HG03039 (cell line): ENCODE data around the gene MYL7.

Source experiments
- ATAC-seq: cut with Tn5 transposase; IDR thresholded peaks from one replicate; pipeline ENCODE4 v1.9.1; 2021; ENCODE audit warnings: mild to moderate bottlenecking, moderate library complexity; ENCODE audit not compliant: unreplicated experiment

The MYL7 gene

DNA sequence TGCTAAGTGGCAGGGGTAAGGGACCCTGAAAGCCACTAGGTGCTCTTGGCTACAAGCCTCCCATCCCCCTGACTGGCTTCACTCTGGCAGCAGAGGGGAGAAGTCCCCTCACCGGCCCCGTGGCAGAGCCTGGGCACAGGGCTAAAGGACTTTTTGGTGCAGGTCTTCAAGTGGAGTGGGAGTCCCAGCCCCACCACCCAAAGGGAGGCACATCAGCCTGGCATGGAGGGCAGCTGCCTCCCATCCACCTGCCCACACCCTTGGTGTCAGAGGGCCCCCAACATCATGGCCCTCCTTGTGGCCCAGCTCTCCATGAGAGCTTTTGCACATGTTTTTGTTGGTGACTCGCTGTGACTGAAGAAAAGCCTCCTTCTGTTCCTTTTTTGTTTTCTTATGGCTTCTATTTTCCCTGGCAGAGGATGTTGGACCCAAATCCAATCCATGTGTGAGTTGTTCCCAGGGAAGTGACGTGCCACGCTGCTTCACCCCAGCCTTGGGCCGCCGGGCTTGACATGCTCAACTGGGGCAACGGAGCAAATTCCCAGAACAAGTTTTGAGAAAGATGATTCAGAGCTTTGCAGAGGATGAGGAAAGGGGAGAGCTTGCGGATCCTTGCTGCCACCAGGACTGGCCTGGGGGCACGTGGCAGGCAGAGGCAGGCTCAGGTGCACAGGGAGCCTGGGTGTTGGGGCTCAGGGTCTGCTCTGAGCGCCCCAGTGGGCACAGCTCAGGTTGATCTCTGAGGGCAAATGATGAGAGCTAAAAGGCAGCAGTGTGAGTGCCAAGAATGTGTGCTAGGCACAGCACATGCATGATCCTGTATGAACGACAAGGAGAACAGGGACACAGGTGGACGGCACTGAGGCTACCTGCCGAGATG is 38.9 kb downstream of the MYL7 start:
- no peak for ATAC-seq

DNA sequence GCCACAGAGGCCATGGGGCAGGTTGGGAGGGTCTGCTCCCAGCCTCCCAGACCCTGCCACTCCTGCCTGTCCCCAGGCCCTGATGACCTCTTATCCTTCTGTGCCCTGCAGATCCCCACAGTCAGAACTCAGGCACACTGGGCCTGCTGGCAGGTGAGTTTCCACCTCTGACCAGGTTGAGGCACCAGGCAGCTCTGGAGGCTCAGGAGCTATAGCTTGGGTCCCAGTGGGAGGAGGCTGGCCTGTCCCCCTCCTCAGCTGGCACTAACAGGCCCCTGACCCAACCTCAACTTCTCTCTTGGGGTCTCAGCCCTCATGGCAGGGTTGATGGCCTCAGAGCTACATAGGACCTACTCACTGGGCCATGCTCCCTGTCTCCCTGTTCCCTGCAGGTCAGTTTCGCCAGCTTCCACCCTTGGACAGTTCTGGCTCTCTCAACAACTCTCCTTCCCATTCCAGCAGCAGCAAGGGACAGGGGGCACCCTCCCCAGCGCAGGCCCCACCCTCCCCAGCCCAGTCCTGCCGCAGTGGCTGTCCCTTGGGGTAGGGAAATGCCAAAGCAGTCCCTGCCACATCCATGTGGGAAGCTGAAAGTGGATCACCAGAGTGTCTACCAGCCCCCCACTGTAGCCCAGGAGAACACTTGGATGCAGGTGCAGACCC is 39.7 kb downstream of the MYL7 start:
- no peak for ATAC-seq

DNA sequence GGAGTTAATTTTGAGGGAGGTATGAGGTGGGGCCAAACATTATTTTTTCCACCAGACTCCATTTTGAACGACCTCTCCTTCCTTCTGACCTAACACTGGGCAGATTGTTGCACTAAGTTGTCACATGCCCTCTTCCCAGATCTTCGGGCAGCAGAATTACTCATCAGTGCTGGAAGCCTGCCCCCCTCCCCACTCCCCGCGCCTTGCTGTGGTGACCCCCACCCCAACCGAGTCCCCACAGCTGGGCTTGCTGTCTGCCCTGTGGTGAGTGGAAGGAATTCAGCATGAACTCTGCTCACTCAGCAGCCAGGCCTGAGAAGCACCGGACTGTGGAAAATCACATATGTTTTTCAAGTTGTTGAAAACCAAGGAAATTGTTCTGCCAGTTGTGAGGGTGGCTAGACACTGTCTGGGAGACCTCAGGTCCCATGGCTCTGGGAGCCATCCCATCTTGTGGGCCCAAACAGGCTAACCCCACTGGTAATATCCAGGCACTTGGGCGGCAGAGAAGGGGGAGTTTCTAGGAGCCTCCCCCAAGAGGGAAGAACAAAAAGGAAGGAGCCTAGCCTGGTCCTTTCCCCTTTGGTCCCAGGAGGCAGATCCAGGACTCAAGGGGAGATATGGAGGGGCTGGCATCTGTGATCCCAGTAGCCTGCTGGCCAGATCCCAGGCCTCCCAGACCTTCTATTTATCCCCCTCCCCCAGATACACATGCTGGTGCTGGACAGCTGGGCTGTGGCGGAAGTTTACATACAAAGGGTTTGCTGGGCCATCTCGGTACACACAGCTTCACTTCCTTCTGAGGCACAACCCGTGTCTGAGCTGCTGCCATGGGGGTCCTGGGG is 40.5 kb downstream of the MYL7 start:
- ATAC-seq: no peak

DNA sequence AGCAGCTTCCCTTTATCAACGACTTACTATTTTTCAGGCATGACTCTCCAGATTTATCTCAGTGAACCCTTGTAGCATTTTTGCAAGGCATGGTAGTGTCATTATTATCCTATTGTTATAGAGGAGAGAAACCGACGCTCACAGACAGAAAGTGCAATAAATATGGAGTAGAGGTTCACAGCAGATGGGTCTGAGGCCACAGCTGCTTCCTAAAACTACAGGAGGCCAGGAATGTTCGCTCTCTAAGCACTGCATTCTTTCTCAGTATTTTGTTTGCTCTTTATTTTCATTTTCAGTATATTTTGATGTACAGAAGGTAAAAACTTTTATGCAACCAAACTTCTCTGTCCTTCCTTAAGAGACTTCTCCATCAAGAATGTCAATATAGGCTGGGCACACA is 41.5 kb downstream of the MYL7 start:
- no peak for ATAC-seq

DNA sequence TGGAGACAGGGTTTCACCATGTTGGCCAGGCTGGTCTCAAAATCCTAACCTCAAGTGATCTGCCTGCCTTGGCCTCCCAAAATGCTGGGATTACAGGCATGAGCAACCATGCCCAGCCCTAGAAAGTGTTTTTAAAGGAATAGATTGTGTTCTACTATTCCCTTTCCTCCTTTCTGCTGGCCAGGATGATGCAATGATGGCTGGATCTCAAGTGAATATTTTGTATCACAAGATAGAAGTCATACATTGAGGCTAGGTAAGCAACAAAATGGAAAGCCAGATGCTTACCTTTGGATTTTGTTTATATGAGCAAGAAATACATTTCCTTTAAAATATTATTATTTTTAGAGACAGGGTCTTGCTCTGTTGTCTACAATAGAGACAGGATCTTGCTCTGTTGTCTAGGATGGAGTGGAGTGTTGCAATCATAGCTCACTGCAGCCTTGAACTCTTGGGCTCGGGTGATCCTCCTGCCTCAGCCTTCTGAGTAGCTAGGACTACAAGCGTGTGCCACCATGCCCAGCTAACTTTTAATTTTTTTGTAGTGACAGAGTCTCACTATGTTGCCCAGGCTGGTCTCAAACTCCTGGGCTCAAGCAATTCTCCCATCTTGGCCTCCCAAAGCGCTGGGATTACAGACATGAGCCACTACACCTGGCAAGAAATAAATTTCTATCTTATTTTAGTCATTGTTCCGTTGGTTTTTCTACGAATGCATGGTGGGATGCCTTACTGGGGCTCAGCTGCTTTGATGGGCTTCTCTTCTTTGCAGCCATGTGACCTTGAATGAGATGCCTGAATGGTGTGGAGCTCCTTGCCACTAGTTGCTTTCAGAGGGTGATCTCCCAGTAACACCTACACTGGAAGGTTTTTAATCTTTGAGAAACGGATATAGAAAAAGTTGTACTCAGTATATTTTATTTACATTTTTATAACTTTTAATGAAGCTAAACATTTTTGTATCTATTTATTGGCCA is 42.8 kb downstream of the MYL7 start:
- no peak for ATAC-seq

DNA sequence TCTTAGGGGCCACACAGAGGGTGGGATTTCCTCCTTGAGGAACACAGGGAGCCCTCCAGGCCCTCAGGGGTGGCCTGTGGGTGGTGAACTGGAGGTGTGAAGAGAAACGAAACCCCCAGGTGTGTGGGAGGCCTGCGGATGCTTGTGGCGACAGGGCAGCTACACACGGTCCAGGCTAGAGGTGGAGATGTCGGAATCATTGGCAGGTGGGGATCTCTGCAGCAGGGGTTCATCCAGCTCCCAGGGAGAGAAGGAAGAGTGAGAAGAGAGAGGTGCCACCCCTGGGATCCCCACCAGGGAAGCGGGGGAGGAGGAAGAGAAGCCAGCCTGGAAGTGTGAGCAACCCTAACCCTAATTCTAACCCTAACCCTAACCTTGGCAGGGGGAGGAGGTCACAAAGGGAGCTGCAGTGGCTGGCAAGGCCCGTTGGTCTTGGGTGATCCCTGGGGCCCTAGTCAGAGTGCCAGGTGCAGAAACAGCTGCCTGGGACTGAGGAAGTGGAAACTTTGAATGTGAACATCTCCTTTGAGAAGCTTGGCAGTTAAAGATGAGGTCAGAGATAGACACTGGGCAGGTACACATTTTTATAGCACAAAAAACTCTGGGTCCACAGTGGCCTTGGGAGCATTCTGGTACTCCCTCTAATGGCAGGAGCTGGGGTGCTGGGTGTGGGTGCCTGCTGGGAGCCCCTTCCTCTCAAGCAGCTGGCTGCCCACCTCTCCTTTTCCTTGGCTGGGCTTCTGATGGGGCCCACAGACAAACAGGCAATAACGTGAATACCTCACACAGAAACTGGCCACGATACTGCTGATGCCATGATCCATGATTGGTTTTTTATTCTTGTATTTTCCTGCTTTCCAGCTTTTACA is 43.8 kb downstream of the MYL7 start:
- no peak for ATAC-seq

DNA sequence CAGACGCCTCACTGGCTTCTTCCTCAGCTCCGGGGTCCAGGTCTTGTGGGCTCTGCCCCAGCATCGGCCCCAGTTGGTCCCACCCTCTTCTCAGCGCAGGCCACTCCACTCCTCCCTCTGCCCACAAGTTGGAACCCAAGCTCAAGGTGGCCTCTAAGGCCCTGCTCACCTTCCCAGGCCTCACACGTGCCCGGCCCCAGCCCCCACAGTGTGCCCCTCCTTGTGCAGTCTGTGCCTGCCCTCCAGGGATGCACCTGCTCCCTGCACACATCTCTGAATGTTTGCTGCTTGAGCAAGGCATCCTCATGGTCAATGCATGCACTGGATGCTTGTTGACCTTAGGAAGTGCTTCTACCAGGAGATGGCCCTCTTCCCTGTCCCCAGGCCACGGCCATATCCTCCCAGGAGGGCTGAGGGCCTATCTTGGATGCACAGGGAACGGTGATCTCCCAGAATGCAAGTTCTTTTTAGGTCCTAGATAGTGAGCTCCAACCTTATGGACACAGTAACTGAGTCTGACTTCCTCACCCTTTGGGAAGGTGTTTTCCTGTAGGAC is 44.7 kb downstream of the MYL7 start:
- no peak for ATAC-seq

DNA sequence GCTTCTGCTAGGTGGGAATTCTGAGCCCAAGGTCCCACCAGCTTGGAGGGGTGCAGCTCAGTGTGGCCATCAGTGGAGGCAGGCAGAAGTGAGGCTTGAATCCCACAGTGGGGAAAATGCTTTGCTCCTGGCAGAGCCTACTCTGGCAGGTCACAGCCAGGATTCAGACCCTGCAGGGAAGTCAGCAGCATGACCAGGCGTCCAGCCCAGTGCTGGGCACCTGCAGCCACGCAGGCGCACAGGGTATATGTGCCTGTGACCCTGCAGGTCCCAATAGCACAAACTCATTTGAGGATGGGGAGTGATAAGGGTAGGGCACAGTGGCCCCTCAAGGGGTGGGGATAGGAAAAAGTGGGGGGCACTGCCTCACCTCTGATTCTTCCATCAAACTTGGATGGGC is 45.4 kb downstream of the MYL7 start:
- ATAC-seq: no peak

DNA sequence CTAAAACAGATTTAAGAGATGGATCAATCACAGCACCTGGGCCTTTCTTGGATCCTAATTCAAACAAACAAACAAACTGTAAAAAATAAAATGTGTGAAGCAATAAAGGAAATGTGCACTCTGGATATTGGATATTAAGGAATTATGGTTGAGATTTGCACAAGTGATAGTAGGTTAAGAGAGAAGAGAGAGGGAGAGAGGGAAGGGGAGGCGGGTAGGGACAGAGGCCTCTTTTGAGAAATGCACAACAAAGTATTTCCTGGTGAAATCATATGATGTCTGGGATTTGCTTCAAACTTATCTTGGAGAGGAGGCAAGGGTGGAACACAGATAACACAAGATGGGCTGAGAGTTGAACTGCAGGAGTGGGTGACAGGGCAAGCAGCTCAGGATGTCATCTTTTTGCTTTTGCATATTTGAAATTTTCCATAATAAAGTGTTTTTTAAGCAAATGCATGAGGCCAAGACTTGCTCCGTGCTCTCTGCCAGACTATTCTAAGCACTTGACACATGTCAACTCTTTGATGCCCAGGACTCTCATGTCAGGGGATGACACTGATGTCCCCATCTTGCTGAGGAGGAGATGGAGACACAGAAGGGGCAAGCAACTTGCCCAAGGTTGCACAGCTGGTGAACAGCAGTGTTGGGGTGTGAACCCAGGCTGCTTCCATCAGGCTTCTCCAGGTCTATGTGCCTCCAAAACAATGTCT is 46.1 kb downstream of the MYL7 start:
- ATAC-seq: no peak

DNA sequence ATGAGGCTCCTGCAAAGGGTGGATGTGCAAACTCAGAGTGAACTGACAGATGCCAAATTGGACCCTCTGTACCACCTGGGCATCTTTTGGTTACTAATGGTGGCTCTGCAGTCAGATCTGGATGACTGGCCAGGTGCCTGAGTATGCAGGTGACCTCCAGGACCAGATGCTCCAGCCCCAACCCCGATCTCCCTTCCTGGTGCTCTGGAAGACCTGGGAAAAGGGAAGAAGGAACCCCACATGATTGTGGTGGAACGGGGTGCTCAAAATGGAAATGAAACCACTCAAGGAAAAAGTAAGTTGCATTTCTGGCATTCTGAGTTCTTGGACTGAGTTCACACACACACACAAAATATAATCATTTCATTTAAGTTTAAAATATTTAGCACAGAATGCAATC is 46.8 kb downstream of the MYL7 start:
- no peak for ATAC-seq

DNA sequence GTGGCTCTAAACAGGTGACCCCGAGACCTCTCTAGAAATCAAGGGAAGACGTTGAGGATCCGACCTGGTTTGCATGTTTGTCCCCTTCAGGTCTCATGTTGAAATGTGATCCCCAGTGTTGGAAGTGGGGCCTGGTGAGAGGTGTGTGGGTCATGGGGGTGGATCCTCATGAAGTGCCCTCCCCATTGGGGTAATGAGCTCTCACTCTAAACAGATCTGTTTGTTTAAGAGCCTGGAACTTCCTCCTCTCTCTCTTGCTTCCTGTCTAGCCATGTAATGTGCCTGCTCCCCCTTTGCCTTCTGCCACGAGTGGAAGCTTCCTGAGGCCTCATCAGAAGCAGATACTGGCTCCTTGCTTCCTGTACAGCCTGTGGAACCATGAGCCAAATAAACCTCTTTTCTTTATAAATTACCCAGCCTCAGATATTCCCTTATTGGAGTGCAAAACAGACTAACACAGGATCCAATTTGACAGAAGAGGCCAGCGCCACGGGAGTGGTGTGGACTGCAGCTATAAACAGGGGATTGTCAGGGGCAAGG is 48.0 kb downstream of the MYL7 start:
- ATAC-seq: no peak
